GM18508 (cell line): ENCODE data around the gene SMIM13.

Experiments
- ATAC-seq: cut with Tn5 transposase; IDR thresholded peaks from one replicate; pipeline ENCODE4 v1.9.1; 2021; ENCODE audit warnings: moderate number of reproducible peaks; ENCODE audit not compliant: insufficient read depth, unreplicated experiment

The SMIM13 gene

DNA sequence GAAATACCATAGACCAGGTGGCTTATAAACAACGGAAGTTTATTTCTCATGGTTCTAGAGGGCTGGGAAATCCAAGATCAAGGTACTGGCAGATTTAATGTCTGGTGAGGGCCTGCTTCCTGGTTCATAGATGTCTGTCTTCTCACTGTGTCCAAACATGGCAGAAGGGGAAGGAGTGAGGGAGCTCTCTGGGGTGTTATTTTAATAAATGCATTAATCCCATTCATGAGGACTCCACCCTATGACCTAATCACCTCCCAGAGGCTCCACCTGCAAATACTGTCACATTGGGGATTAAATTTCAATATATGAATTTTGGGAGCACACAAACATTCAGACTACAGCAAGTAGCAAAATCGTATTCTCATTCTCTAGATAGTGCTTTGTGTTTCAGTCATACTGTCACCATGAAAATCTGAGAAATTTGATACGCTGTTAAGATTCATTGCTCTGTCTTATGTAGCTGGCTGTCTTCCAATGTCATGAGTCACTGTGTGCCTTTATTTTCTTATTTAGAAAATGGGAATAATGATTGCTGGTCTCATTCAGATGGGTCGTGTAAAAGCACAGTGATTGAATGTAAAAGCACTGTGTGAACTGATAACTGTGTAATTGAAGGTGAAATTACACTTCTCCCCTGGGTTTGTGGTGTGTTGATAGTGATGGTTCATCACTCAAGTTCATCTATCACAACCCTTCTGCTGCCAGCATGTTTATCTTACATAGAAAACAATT lies 26.8 kb downstream of the SMIM13 start:
- no peak for ATAC-seq

DNA sequence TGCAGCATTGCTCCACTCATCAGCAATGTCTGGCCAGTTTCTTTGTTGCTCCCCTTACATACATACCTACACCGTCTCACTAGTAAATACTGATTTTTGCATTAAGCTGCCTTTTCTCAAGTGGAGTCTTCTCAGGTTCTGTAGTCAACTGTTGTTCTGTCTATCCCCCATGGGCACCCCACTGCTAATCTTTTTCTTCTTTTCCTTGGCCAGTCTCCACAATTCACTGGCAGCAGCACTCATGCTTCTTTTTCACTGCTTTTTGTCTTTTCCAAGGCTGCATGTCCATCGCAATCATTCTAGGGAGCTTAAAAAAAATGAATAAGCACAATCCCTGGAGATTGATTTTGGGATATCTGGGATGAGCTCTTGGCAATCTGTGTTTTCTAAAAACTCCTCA lies 28.2 kb downstream of the SMIM13 start:
- ATAC-seq, result no peak

DNA sequence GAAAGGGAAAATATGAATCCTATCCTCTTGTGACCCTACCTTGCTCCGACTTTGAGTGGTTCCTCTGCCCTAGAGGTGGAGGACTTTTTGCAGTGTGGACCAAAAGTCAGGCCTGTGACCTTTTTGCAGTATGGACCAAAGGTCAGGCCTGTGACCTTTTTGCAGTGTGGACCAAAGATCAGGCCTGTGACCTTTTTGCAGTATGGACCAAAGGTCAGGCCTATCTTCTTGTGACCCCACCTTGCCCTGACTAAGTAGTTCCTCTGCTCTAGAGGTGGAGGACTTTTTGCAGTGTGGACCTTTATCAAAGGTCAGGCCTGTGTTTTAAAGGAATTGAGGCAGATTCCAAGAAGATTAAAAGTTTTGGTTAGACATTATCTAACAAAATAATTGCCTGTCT lies 28.7 kb downstream of the SMIM13 start:
- ATAC-seq, result no peak

- ATAC-seq, result no peak
Observed at GRCh38 chr6:11123978-11124377, 30.3 kb downstream of the SMIM13 start.

GRCh38 chr6:11126876-11127275 lies 33.2 kb downstream of the SMIM13 start:
- no peak for ATAC-seq

GRCh38 chr6:11128608-11129007 lies 35.0 kb downstream of the SMIM13 start:
- no peak for ATAC-seq

GRCh38 chr6:11129908-11130565 lies 36.4 kb downstream of the SMIM13 start:
- ATAC-seq, result no peak

DNA sequence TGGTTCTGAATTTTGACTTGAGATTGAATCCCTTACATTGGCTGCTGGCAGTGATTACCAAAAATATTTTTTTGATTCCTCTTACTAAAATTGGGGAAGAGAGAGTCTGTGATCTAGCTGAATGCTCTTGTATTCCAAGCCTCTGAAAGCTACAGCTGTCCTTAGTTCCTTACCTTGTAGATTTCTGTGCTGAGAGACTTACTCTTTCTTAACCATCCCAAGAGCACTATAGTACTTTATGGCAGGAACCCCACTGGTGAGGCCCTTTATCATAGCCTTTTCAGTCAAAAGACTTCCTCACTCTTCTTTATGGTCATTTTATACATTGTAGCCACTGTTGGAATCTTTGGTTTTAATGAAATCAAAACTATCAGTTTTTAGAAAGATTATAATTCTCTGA lies 37.0 kb downstream of the SMIM13 start:
- no peak for ATAC-seq

DNA sequence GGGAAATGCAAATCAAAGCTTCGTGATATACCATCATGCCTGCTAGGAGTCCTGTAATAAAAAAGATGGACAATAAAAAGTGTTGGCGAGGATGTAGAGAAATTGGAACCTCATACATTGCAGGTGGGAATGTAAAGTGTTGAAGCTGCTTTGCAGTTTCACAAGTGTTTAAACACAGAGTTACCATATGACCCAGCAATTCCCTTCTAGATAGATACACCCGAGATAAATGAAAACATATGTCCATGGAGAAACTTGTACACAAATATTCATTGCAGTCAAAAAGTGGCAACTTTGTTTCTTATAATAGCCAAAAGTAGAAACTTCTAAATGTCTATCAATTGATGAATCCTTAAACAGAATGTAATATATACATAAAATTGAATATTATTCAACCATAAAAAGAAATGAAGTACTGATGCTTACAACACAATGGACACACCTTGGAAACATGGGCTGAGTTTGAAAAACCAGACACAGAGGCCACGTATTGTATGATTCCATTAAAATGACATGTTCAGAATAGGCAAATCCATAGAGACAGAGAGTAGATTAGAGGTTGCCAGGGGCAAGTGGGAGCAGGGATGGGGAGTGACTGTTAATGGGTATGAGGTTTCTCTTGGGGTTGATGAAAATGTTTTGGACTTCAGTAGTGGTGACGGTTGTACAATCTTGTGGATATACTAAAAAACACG lies 38.7 kb downstream of the SMIM13 start:
- no peak for ATAC-seq

DNA sequence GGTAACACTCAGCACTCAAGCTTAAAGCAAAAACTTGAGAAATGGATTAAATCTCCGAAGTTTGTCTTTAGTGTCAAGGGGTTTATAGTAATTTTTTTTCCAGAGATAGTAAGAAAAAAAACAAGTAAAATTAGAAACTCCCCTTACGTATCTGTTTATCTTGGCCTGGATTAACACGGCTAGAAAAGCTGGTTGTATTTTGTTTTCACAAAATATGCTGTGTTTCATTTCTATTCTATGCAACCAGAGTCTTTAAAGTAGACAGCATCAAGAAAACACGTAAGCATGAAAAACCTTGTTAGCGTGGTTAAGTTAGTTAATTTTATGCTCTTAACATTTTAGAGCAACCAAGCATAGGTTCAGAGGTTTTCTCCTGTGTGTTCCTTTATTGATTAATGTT lies 39.6 kb downstream of the SMIM13 start:
- no peak for ATAC-seq

DNA sequence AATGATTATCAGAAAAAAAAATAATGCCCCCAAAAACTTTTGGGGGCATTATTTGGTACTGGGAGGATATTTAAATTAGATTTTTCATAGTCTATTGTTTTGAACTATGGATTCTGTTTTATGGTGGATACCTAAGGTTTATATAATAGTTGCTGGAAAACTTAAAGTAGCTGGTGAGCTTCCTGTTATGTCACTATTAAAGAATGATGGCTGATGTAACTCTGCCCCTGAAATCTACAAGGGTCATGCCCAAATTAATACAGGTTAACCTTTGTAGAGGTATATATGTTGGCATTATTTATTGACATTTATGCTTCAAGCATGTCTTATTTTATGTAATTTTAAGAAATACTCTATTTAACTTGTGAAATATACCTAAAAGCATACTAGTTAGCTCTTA lies 43.2 kb downstream of the SMIM13 start:
- ATAC-seq, result no peak

DNA sequence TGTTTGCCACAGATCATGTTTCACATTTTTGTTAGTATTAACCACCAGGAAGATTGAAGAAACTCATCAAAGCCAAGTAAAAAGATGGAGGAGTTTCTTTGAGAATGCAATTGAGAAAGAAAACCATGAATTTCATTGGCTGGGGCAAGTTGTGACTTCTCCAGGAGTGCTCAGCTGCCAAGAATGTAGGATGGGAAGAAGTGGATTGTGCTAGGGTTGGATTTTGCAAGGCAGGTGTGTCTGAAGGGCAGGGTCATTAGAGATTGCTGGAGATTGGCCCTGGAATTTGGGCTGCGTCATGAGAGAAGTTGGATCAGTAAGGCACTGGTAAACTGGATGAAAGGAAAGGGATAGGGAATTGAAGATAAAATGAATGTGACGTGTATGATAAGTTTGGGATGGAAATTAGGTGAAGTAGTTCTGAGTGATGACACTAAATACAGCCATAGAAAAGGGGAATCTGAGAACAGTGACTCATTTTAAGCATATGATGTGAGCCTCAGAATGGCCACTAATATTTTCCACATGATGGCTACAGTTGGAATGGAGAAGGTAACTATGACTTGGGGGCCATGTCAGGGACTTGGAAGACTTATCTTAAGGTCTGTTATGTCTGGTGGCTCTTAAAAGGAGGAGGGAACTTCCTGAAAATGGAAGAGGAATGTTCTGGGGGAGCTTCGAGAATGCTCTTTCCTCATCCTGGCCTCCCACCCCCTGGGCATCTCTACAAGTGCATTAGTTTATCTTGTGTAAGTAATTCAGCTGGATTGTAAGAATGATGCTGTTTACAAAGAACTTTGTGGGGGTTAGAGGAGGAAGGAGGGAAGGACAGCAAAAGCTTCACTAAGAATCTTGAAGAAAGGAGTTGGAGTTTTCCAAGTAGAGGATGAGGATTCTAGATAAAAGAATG lies 45.7 kb downstream of the SMIM13 start:
- ATAC-seq, result no peak

- ATAC-seq, result no peak
Observed at GRCh38 chr6:11140056-11140455, 46.4 kb downstream of the SMIM13 start.

DNA sequence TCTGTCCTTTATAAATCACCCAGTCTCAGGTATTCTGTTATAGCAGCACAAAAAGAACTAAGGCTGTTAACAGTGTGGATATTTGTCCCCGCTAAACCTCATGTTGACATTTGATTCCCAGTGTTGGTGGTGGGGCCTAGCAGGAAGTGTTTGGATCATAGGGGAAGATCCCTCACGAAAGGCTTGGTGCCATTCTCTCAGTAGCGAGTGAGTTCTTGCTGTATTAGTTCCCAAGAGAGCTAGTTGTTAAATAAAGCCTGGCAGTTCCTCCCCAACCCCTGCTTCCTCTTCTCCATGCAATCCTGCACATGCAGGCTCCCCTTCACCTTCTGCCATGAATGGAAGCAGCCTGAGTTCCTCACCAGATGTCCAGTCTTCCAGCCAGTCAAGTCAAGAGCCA lies 47.7 kb downstream of the SMIM13 start:
- ATAC-seq, result no peak

GRCh38 chr6:11142296-11143027 lies 48.8 kb downstream of the SMIM13 start:
- no peak for ATAC-seq

DNA sequence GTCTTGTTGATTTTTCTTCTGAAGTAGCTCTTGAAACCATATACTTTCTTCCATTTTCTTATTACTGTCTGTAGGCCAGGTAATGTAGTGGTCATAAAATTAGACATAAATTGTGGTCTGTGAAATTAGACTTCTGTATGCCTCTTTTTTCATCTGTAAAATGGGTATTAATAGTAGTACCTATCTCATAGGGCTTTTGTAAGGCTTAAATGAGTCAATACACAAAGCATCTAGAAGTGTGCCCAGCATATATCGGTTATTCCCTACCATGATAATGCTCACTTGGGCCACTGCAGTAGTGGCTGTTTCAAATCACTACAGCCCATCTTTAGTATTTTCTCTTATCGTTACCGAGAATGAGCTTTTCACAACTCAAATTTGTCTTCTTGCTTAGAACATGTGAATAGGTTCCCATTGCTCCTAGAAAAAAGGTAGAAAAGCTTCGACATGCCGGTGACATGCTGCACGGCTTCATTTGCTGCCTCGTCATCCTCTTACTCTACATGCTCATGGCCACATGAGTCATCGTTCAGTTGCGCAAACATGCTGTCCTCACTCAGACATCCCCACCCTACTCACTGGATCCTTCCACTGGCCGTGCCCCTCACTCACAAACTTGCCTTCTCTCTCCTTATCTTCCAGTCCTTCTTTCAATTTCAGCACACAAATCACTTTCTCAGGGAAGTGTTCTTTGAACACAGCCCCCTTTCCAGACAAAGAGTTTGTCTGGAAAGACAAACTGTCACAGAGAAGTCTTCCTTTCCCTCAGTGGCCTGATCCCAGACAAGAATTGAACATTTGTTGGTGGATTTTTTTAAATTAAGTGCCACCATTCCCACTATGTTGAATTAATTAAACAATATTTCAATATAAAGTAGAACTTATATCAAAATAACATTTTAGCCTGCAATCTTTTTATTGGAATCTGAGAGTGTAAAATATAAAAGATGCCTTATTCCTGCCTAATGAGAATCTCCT lies 50.0 kb downstream of the SMIM13 start:
- ATAC-seq, result no peak

- no peak for ATAC-seq
Observed at GRCh38 chr6:11144393-11144851, 50.8 kb downstream of the SMIM13 start.

- no peak for ATAC-seq
Observed at GRCh38 chr6:11146117-11146826, 52.6 kb downstream of the SMIM13 start.
